Astrocyte of the spinal cord (primary cell): ENCODE measurements around the gene SLC17A9.

ENCODE experiments used
- DNase-seq: peaks from one replicate; pipeline ENCODE4 v3.0.0; 2011; ENCODE audit warnings: low read depth, low spot score
- H3K4me3 ChIP-seq: 2 replicates; pipeline ENCODE4 v1.5.1; 2011; ENCODE audit warnings: low read depth, mild to moderate bottlenecking, low read length, moderate library complexity
- CTCF ChIP-seq: IDR thresholded peaks from 2 replicates; pipeline ENCODE4 v1.5.1; 2012; ENCODE audit warnings: low read depth, mild to moderate bottlenecking, low read length, inconsistent platforms
- in situ Hi-C: cut with HindIII; loops from 2 replicates; pipeline ENCODE4 v1.10.0; 2017; ENCODE audit warnings: low sequenced_read_pairs

SLC17A9 gene

GRCh38 chr20:62999580-62999979, 47.1 kb downstream of the SLC17A9 start:
- in situ Hi-C loops, result no loop called here
- no peak overlapping the region for H3K4me3 ChIP-seq
- no peak for DNase-seq
- no peak for TF ChIP-seq CTCF

GRCh38 chr20:63000036-63000435, 47.5 kb downstream of the SLC17A9 start:
- DNase-seq, result no peak
- H3K4me3 ChIP-seq, result no peak overlapping the region
- TF ChIP-seq CTCF, result no peak
- in situ Hi-C loops, result no loop called here

- TF ChIP-seq CTCF, result no peak
- in situ Hi-C loops, result no loop called here
- H3K4me3 ChIP-seq, result no peak overlapping the region
- no peak for DNase-seq
Measured at GRCh38 chr20:63000958-63001357, 48.4 kb downstream of the SLC17A9 start.

- no peak for DNase-seq
- no peak for TF ChIP-seq CTCF
- in situ Hi-C loops, result no loop called here
- H3K4me3 ChIP-seq, result no peak overlapping the region
Measured at GRCh38 chr20:63002511-63002910, 50.0 kb downstream of the SLC17A9 start.

GRCh38 chr20:63003546-63003945, 51.0 kb downstream of the SLC17A9 start:
- in situ Hi-C loops, result no loop called here
- no peak for TF ChIP-seq CTCF
- DNase-seq, result no peak
- H3K4me3 ChIP-seq, result no peak overlapping the region

GRCh38 chr20:63004607-63005364, 52.3 kb downstream of the SLC17A9 start:
- no peak for TF ChIP-seq CTCF
- in situ Hi-C loops, result no loop called here
- no peak for DNase-seq
- no peak overlapping the region for H3K4me3 ChIP-seq
